HEK293 (cell line): ENCODE results near the gene NR2F1-AS1.

Source experiments
- CTCF ChIA-PET: fragments of 350-600 bp; formaldehyde crosslinking; extraction: SDS; loops from one replicate; lab custom pipeline; 2021; ENCODE audit warnings: antibody characterized with exemption; lab: Yijun Ruan, JAX
- POLR2A ChIA-PET: fragments of 300-600 bp; formaldehyde crosslinking; extraction: SDS; loops from one replicate; lab custom pipeline; 2020; ENCODE audit warnings: antibody characterized with exemption, inconsistent platforms; lab: Yijun Ruan, JAX
- H3K27ac ChIP-seq: fragments of 200-500 bp; sonication (Bioruptor generic); 2 replicates; pipeline ENCODE4 v1.5.1; 2014; ENCODE audit warnings: low read depth, low read length, control low read depth, inconsistent platforms; ENCODE audit errors: extremely low read depth
- H3K36me3 ChIP-seq, 2 experiments: fragments of 200-500 bp in 1 of 2; sonication (Bioruptor generic) in 1 of 2; 1 replicate in 1 of 2; 2 replicates in 1 of 2; pipeline ENCODE4 v1.5.1; 2014 to 2017; ENCODE audit warnings: inconsistent platforms in 2 of 2, low read length in 2 of 2; ENCODE audit not compliant: control insufficient read depth in 2 of 2, insufficient read depth in 1 of 2
- H3K4me1 ChIP-seq: fragments of 200-500 bp; sonication (Bioruptor generic); 2 replicates; pipeline ENCODE4 v1.5.1; 2014; ENCODE audit warnings: mild to moderate bottlenecking, low read length, inconsistent platforms; ENCODE audit not compliant: control insufficient read depth, insufficient read depth
- H3K4me3 ChIP-seq: 2 replicates; pipeline ENCODE4 v1.5.1; 2011; ENCODE audit warnings: low read depth, mild to moderate bottlenecking, control low read depth, low read length, moderate library complexity
- H3K9me3 ChIP-seq: fragments of 200-500 bp; sonication (Bioruptor generic); 2 replicates; pipeline ENCODE4 v1.5.1; 2014; ENCODE audit warnings: low read depth, low read length, inconsistent platforms; ENCODE audit not compliant: control insufficient read depth, insufficient read depth
- AEBP2 ChIP-seq: fragments of 450-650 bp; formaldehyde crosslinking; IDR thresholded peaks from 2 replicates; pipeline ENCODE4 v1.5.1; 2016; ENCODE audit warnings: missing biosample characterization, missing genetic modification characterization, borderline replicate concordance
- EGR2 ChIP-seq: fragments of 450-650 bp; formaldehyde crosslinking; IDR thresholded peaks from 2 replicates; pipeline ENCODE4 v1.5.1; 2016; ENCODE audit warnings: low read depth, missing biosample characterization, missing genetic modification characterization
- GLIS1 ChIP-seq: fragments of 450-650 bp; formaldehyde crosslinking; IDR thresholded peaks from 2 replicates; pipeline ENCODE4 v1.5.1; 2016; ENCODE audit warnings: missing biosample characterization, missing genetic modification characterization
- HIC1 ChIP-seq: fragments of 450-650 bp; formaldehyde crosslinking; IDR thresholded peaks from 2 replicates; pipeline ENCODE4 v1.5.1; 2016; ENCODE audit warnings: missing biosample characterization, missing genetic modification characterization
- HOXA7 ChIP-seq: sonication (generic); formaldehyde crosslinking; IDR thresholded peaks from 2 replicates; pipeline ENCODE4 v1.8.1; 2022; ENCODE audit warnings: missing genetic modification reagents, borderline replicate concordance
- YY1 ChIP-seq: fragments of 450-650 bp; formaldehyde crosslinking; IDR thresholded peaks from 2 replicates; pipeline ENCODE4 v1.5.1; 2018; ENCODE audit warnings: missing biosample characterization, missing genetic modification characterization
- ZFHX2 ChIP-seq: fragments of 450-650 bp; formaldehyde crosslinking; conservative IDR thresholded peaks from 2 replicates; pipeline ENCODE4 v1.5.1; 2016; ENCODE audit warnings: missing biosample characterization, missing genetic modification characterization
- ZFP3 ChIP-seq: fragments of 450-650 bp; formaldehyde crosslinking; IDR thresholded peaks from 2 replicates; pipeline ENCODE4 v1.5.1; 2016; ENCODE audit warnings: low read depth, missing biosample characterization, missing genetic modification characterization
- ZNF18 ChIP-seq: fragments of 450-650 bp; formaldehyde crosslinking; IDR thresholded peaks from 2 replicates; pipeline ENCODE4 v1.5.1; 2016; ENCODE audit warnings: missing biosample characterization, missing genetic modification characterization
- ZNF184 ChIP-seq: fragments of 450-650 bp; IDR thresholded peaks from 2 replicates; pipeline ENCODE4 v1.5.1; 2018; ENCODE audit warnings: missing biosample characterization, mild to moderate bottlenecking, missing genetic modification characterization
- ZNF202 ChIP-seq: fragments of 450-650 bp; formaldehyde crosslinking; IDR thresholded peaks from 2 replicates; pipeline ENCODE4 v1.5.1; 2016; ENCODE audit warnings: missing biosample characterization, missing genetic modification characterization, borderline replicate concordance
- ZNF211 ChIP-seq: fragments of 450-650 bp; formaldehyde crosslinking; IDR thresholded peaks from 2 replicates; pipeline ENCODE4 v1.5.1; 2016; ENCODE audit warnings: low read depth, missing biosample characterization, missing genetic modification characterization
- ZNF350 ChIP-seq: fragments of 450-650 bp; formaldehyde crosslinking; IDR thresholded peaks from 2 replicates; pipeline ENCODE4 v1.5.0; 2017; ENCODE audit warnings: missing biosample characterization, mild to moderate bottlenecking, missing genetic modification characterization
- ZNF473 ChIP-seq: fragments of 450-650 bp; formaldehyde crosslinking; IDR thresholded peaks from 2 replicates; pipeline ENCODE4 v1.5.1; 2017; ENCODE audit warnings: missing biosample characterization, missing genetic modification characterization
- ZNF514 ChIP-seq: fragments of 450-650 bp; formaldehyde crosslinking; IDR thresholded peaks from 2 replicates; pipeline ENCODE4 v1.5.1; 2016; ENCODE audit warnings: missing biosample characterization, missing genetic modification characterization
- ZNF530 ChIP-seq: fragments of 450-650 bp; formaldehyde crosslinking; IDR thresholded peaks from 2 replicates; pipeline ENCODE4 v1.5.1; 2016; ENCODE audit warnings: low read depth, missing biosample characterization, missing genetic modification characterization
- ZNF677 ChIP-seq: fragments of 450-650 bp; IDR thresholded peaks from 2 replicates; pipeline ENCODE4 v1.5.0; 2018; ENCODE audit warnings: missing biosample characterization, mild to moderate bottlenecking, missing genetic modification characterization, moderate library complexity
- ZNF76 ChIP-seq: fragments of 450-650 bp; formaldehyde crosslinking; IDR thresholded peaks from 2 replicates; pipeline ENCODE4; 2016; ENCODE audit warnings: low read depth, missing biosample characterization, missing genetic modification characterization, borderline replicate concordance
- ZNF791 ChIP-seq: fragments of 450-650 bp; formaldehyde crosslinking; IDR thresholded peaks from 2 replicates; pipeline ENCODE4 v1.5.1; 2016; ENCODE audit warnings: missing biosample characterization, missing genetic modification characterization
- TF ChIP-seq, protein P1 (sequence below): fragments of 450-650 bp; IDR thresholded peaks from 2 replicates; pipeline ENCODE4 v1.5.1; 2018; ENCODE audit warnings: missing biosample characterization, missing genetic modification characterization
- TF ChIP-seq, protein P2 (sequence below): fragments of 450-650 bp; formaldehyde crosslinking; IDR thresholded peaks from 2 replicates; pipeline ENCODE4 v1.5.1; 2017; ENCODE audit warnings: missing biosample characterization, missing genetic modification characterization
- TF ChIP-seq, protein P3 (sequence below): fragments of 450-650 bp; formaldehyde crosslinking; IDR thresholded peaks from 2 replicates; pipeline ENCODE4 v1.5.1; 2016; ENCODE audit warnings: missing biosample characterization, missing genetic modification characterization
- TF ChIP-seq, protein P4 (sequence below): fragments of 450-650 bp; formaldehyde crosslinking; IDR thresholded peaks from 2 replicates; pipeline ENCODE4 v1.5.1; 2016; ENCODE audit warnings: missing biosample characterization, missing genetic modification characterization

The NR2F1-AS1 gene

GRCh38 chr5:93580927-93581445 is at the start of gene NR2F1-AS1:
Gene NR2F1-AS1, minus strand, starts transcription at chr5:93581219.
- POLR2A ChIA-PET: no interaction called here
- no peaks in the 10 kb centered on the region for H3K36me3 ChIP-seq
- H3K4me1 ChIP-seq: peaks cover 7% of the 10 kb centered on the region; the same call in 1 of the 2 replicates
- peak within 1 kb of the TSS; percentile 97 for H3K27ac ChIP-seq
- H3K4me3 ChIP-seq: peak within 1 kb of the TSS; percentile 78
- H3K9me3 ChIP-seq: no peaks in the 10 kb centered on the region
- CTCF ChIA-PET: interaction anchor here (0.6 to 0.7 kb wide), 4 partner anchors 220 to 1328 kb away, joined by 3 to 4 read pairs (median 3); no protein-coding TSS in a partner anchor
- TF ChIP-seq, protein P1, sequence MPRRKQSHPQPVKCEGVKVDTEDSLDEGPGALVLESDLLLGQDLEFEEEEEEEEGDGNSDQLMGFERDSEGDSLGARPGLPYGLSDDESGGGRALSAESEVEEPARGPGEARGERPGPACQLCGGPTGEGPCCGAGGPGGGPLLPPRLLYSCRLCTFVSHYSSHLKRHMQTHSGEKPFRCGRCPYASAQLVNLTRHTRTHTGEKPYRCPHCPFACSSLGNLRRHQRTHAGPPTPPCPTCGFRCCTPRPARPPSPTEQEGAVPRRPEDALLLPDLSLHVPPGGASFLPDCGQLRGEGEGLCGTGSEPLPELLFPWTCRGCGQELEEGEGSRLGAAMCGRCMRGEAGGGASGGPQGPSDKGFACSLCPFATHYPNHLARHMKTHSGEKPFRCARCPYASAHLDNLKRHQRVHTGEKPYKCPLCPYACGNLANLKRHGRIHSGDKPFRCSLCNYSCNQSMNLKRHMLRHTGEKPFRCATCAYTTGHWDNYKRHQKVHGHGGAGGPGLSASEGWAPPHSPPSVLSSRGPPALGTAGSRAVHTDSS (tag by site-specific recombination): 0 out of 2 replicates have a peak, but pooled peaks have one; percentile 27
- TF ChIP-seq HOXA7 (CRISPR knock-in tag): no peak
- TF ChIP-seq ZNF76 (tag by site-specific recombination): 0 out of 2 replicates have a peak, but pooled peaks have one; percentile 8
- TF ChIP-seq YY1 (tag by site-specific recombination): no peak
- TF ChIP-seq, protein P2, sequence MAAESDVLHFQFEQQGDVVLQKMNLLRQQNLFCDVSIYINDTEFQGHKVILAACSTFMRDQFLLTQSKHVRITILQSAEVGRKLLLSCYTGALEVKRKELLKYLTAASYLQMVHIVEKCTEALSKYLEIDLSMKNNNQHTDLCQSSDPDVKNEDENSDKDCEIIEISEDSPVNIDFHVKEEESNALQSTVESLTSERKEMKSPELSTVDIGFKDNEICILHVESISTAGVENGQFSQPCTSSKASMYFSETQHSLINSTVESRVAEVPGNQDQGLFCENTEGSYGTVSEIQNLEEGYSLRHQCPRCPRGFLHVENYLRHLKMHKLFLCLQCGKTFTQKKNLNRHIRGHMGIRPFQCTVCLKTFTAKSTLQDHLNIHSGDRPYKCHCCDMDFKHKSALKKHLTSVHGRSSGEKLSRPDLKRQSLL (tag by site-specific recombination): no peak
- peak; percentile 55 for TF ChIP-seq ZFHX2
- no peak for TF ChIP-seq ZNF211 (tag by site-specific recombination)
- TF ChIP-seq, protein P3, sequence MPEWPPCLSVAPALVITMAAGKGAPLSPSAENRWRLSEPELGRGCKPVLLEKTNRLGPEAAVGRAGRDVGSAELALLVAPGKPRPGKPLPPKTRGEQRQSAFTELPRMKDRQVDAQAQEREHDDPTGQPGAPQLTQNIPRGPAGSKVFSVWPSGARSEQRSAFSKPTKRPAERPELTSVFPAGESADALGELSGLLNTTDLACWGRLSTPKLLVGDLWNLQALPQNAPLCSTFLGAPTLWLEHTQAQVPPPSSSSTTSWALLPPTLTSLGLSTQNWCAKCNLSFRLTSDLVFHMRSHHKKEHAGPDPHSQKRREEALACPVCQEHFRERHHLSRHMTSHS (tag by site-specific recombination): no peak
- no peak for TF ChIP-seq ZNF202
- no peak for TF ChIP-seq HIC1 (tag by site-specific recombination)
- TF ChIP-seq ZNF514 (tag by site-specific recombination): no peak
- TF ChIP-seq ZNF473 (tag by site-specific recombination): no peak
- TF ChIP-seq, protein P4, sequence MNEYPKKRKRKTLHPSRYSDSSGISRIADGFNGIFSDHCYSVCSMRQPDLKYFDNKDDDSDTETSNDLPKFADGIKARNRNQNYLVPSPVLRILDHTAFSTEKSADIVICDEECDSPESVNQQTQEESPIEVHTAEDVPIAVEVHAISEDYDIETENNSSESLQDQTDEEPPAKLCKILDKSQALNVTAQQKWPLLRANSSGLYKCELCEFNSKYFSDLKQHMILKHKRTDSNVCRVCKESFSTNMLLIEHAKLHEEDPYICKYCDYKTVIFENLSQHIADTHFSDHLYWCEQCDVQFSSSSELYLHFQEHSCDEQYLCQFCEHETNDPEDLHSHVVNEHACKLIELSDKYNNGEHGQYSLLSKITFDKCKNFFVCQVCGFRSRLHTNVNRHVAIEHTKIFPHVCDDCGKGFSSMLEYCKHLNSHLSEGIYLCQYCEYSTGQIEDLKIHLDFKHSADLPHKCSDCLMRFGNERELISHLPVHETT: no peak
- no peak for TF ChIP-seq AEBP2 (tag by site-specific recombination)
- 0 out of 2 replicates have a peak, but pooled peaks have one; percentile 11 for TF ChIP-seq EGR2
- TF ChIP-seq ZNF791 (tag by site-specific recombination): no peak
- no peak for TF ChIP-seq ZFP3 (tag by site-specific recombination)
- no peak for TF ChIP-seq ZNF530 (tag by site-specific recombination)
- peak; percentile 21; the same call in 1 of the 2 replicates for TF ChIP-seq GLIS1 (tag by site-specific recombination)
- no peak for TF ChIP-seq ZNF18 (tag by site-specific recombination)
- no peak for TF ChIP-seq ZNF677 (tag by site-specific recombination)
- 0 out of 2 replicates have a peak, but pooled peaks have one; percentile 18 for TF ChIP-seq ZNF184
- no peak for TF ChIP-seq ZNF350 (tag by site-specific recombination)
